ENCODE measurements around the gene GCSAM. TPM values are rescaled to one million over a fixed set of nuclear protein-coding genes. Genes with fewer than 3 reads are reported as not detected.

GCSAM gene
- not detected in 5 replicates for total RNA-seq (2022; extraction: Qiagen RNA extraction)

GRCh38 chr3:112132975-112133448, at the start of gene GCSAM:
TSS of gene GCSAM (minus strand) at chr3:112133248. CDS start at chr3:112133120, 128 bp downstream.

DNA sequence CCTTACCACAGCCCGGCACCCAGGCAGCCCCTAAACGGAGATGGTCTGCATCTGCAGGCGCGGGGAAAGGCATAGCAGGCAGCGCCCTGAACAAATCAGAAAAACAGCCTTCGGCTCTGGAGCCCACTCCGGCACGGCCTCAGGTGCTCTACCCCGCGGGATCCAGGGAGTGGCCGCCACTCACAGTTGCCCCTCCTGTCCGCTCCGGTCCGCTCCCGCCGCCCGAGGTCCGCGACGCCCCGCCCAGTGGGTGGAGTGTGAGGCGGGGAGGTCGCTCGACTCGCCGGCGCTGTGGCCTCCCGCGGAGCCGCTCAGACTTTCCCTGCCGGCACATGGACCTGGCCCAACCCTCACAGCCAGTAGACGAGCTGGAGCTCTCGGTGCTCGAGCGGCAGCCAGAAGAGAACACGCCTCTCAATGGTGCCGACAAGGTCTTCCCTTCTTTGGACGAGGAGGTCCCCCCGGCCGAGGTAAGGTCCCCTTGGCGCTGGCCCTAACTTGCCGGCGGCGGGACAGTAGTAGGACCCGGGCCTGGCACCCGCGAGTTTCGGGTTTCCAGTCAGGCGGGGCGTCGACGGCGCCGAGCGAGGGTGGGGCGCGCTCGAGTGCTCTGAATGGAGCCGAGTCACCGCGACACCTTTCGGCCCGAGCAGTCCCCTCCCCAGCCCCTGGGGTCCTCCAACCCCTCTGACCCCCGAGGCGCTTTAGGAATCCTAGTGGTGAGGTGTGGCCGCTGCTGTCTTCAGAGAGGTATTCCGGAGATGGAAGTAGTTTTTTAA, 46.8 kb downstream of the GCSAM start, which contains the start of gene C3orf52:
TSS of gene C3orf52 (plus strand) at position 314 of the 779 bp plus-strand sequence. CDS start at position 333, 19 bp downstream.

Other genes starting within 250 kb of the GCSAM start
- 15.5 to 19.1 TPM (median 18.2 TPM) in 5 replicates for gene ABHD10, start 154.2 kb downstream of the GCSAM start, total RNA-seq (2022; extraction: Qiagen RNA extraction)
- not detected in 5 replicates for gene TAGLN3, start 134.3 kb downstream of the GCSAM start, total RNA-seq (2022; extraction: Qiagen RNA extraction)
- gene TMPRSS7, start 98.5 kb downstream of the GCSAM start, total RNA-seq (2022; extraction: Qiagen RNA extraction): 0.08 to 0.14 TPM (median 0.10 TPM) in 4 of 5 replicates, not detected in the other
- gene C3orf52, start 46.9 kb downstream of the GCSAM start, total RNA-seq (2022; extraction: Qiagen RNA extraction): 11.1 to 14.1 TPM (median 12.4 TPM) in 5 replicates
- gene SLC9C1, start 161.0 kb upstream of the GCSAM start, total RNA-seq (2022; extraction: Qiagen RNA extraction): not detected in 5 replicates
- gene CD200, start 199.9 kb upstream of the GCSAM start, total RNA-seq (2022; extraction: Qiagen RNA extraction): not detected in 5 replicates